HG02798 (cell line): ENCODE results near the gene POLN.

ENCODE experiments used
- ATAC-seq: cut with Tn5 transposase; IDR thresholded peaks from one replicate; pipeline ENCODE4 v1.9.1; 2021; ENCODE audit warnings: mild to moderate bottlenecking; ENCODE audit not compliant: unreplicated experiment, poor library complexity

The POLN gene

DNA sequence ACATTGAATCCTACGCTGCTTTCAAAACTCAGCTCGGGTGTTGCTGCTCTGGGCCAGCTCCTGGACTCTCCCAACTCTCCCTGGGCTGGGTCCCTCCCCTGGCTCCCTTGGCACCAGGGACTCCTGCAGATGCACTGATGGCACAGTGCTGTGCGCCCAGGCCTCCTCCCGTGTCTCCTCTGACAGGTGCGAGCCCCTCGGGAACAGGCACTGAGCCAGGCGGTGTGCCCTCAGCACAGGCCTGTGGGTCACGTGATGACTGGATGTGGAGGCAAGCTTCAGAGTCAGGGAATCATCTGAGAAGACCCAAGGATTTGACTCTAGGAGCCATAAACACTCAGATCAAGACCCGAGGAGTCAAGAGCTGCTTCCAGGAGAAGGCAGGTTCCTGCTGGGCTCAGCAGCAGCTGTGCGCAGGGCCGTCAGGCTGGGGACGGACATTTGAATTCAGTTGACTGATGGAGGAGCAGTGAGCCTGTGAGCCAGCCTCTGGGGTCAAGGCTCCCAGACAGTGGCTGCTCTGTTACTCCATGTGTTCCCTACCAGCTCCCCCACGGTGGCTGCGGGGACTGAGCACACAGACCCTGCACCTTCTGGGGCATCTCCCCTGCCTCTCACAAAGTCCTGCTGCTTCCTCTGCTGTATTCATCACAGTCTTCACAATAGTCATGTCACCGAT lies 149.8 kb downstream of the POLN start:
- ATAC-seq = no peak

- no peak for ATAC-seq
Measured at GRCh38 chr4:2090642-2091041, 151.3 kb downstream of the POLN start.

GRCh38 chr4:2089222-2089621 lies 152.7 kb downstream of the POLN start:
- ATAC-seq = no peak

DNA sequence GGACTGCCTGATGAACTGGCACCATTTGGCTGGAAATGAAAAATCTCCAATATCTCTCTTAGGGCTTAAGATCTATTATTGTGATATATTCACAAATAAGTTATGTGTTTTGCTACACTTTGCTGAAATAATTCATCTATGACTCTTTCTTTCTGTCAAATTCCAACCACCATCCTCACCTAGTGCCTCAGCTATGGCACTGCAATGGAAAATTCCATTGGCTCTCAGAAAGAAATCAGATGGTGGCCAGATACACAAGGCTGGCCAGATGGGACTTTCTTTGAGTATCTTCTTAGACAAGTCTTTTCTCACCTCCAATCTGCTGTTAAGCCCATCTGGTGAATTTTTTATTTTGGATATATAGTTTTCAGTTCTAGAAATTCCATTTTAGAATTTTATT lies 154.8 kb downstream of the POLN start:
- no peak for ATAC-seq

GRCh38 chr4:2085496-2085901 lies 156.4 kb downstream of the POLN start:
- ATAC-seq = no peak

DNA sequence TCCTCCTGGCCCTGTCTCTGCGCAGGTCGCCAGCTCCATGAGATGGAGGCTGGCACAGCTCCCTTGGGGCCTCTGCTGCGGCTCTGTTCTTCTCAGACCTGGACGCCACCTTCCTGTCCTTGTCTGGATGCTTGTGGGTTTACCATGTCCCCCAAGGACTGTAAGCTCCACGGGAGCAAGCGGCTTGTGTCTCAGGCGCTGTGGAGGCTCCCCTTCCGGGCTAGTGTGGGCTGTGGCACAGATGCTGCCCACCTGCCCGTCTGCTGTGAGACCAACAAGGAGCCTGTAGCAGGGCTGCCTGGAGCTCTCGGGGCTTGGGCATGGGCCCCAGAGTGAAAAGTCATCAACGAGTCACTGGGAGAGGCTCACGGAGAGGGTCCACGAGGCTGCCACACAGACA lies 157.6 kb downstream of the POLN start:
- ATAC-seq = no peak

DNA sequence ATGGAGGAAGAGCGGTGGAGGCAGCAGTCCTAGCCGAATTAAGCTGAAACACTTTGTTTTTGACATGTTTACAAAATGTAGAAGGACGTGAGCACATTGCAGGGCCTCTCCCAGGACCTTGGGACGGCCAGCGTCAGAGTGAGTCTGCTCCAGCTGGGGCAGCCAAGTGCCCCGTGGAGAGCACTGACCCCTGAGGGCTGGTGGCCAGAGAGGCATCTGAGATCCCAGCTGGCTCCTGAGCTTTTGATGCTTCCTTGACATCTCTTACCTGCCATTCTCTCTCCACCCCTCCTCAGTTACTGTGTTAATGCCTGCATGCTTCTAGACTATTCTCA lies 158.1 kb downstream of the POLN start:
- ATAC-seq = no peak

DNA sequence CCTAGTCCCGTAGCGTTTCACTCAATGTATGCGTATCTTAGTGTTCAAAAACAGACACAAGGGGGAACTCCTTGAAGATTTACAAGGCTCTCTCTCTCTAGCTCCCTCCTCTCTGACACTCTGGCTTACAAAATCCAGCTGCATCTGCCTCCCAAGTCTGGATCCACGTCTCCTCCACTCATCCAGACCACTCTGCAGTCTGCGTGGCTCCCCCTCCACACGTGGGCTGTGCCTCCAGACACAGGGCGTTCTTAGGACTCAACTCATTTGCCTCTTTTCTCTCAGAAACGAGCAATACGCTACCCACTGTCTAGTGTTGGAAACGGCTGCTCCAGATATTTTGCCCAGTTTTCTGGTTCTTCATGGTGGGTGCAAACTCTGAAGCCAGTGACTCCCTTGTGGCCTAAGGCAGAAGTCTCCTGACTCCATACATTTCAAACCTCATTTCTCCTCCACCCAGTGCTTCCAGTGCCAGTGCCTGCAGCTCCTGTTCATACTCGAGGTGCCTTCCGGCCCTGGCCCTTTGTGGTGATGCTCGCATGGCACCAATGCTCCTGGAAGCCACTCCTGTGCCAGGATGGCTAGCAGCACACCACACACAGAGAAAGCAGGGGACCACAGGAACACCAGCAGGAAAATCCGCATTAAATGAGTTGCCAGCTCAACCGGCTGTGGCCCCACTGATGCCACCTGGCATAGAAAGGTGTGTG lies 158.7 kb downstream of the POLN start:
- ATAC-seq = no peak

DNA sequence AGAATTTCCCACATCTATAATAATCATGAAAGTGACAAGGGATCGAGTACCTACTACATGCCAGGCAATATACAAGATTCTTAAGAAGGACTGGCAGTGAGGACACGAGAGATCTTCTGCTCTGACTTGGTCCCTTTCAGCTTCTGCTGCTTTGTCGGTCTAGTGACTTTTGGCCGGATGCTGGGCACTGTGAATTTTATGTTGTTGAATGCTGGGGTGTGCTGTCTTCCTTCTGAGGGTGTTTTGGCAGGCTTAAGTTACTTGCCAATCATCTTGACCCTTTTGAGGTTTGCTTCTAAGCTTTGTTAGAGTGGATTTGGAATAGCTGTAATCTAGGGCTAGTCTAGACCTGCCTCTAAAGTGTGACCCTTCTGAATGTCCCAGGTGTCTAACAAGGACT lies 159.3 kb downstream of the POLN start:
- no peak for ATAC-seq

GRCh38 chr4:2082118-2082517 lies 159.8 kb downstream of the POLN start:
- no peak for ATAC-seq

- no peak for ATAC-seq
Measured at GRCh38 chr4:2081540-2081939, 160.4 kb downstream of the POLN start.

DNA sequence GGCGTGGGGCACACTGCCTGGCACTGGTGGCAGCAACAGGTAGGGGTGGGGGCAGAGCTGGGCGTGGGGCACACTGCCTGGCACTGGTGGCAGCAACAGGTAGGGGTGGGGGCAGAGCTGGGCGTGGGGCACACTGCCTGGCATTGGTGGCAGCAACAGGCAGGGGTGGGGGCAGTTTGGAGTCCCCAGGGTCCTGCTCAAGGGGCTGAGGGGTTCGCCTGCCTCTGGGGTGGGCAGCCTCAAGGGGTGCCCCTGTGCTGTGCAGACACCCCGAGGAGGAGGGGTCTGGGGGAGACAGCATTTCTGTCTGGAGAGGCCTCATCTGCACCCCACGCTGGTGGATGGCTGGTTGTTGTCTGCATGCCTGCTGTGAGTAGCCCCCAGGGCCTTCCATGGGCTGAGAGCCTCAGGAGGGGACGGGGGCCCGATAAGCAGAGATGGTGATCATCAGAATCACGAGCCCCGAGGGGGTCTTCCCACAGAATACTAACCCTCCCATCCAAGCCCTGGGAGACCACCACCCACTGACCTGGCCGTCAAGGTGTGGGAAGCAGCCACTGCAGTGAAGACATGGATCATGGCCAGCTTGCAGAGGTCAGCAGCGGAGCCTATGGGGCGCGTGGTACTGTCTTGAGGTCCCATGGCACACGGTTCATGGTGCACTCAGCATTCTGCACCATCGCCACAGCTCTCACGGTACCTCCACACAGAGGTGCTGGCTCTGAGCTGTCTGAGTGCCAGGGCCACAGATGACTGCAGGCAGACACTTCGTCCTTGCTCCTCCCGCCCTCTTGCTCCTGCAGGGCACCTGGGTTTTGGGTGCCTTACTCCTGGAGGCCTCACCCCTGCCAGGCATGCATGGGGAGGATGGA lies 161.3 kb downstream of the POLN start:
- no peak for ATAC-seq

GRCh38 chr4:2079926-2080325 lies 162.0 kb downstream of the POLN start:
- no peak for ATAC-seq

GRCh38 chr4:2079006-2079405 lies 162.9 kb downstream of the POLN start:
- ATAC-seq = no peak

DNA sequence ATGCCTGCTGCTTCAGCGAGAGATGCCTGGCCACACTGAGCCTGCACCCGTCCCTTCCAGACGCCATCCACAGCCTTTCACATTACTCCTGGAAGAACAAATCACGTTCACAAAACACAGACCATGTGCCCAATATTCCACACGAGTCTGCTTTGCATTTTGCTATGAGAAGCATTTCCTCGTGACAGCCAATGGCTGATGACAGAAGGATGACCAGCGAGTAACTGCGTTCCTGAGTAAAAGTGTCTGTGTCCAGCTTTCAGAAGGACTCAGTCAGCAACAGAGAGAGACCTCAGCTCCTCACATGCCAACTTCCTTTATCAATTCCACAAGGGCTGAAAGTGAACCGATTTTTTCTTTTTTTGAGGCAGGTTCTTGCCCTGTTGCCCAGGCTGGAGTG lies 163.3 kb downstream of the POLN start:
- no peak for ATAC-seq

GRCh38 chr4:2077537-2078460 lies 164.1 kb downstream of the POLN start:
- ATAC-seq = no peak

GRCh38 chr4:2076908-2077536 lies 164.9 kb downstream of the POLN start:
- ATAC-seq = no peak

DNA sequence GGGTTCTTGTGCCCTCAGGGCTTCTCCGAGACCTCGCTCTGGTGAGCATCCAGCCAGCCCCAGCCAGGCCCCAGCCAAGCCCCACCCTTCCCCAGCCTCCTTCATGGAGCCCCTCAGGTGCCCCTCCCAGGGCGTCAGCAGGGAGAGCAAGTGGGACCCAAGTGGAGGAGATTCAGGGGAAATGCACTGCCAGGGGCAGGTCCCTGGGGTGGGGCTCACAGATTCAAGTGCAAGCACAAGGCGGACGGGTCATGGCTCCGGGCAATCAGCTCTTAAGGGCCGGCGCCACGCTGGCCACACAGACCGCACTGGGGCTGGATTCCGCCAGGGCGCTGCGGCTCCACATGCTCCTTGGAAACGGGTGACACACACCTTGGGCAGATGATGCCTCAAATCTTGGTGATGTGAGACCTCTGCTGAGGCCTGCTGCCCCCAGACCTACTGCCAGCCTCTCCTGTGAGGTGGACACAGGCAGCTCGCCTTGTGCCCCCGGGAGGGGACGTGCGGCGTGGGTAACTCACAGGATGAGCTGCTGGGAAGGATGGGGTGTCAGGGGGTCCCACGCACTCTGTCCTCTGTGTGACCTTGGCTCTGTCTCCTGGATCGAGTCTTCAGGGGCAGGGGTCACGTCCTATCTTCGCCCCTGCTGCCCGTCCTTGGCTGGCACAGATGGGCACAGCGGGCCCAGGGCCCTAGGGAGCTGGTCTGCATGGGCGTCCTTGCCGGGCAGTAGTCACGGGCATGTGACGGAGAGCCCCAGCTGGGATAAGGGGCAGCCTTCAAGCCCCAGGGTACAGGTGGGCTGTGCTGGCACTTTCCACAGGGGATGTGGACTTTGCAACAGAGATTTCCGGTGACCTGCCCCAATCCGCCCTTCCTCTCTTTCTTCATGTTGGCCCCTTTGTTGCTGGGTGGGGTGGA lies 165.7 kb downstream of the POLN start:
- ATAC-seq = no peak
